DMS153 treated with DMSO at 0.1 percent for 48 hours (cell line): ENCODE measurements around the gene IL10.

Experiments used
- DNase-seq: peaks from one replicate; lab custom pipeline; 2025; ENCODE audit not compliant: unreplicated experiment; lab: John Stamatoyannopoulos, UW

The IL10 gene

GRCh38 chr1:206737729-206738201 lies 34.5 kb downstream of the IL10 start:
- DNase-seq, result no peak

GRCh38 chr1:206736878-206737728 lies 35.2 kb downstream of the IL10 start:
- DNase-seq, result no peak

- DNase-seq, result no peak
Observed at GRCh38 chr1:206735553-206736031, 36.7 kb downstream of the IL10 start.

- DNase-seq, result no peak
Observed at GRCh38 chr1:206734499-206735142, 37.7 kb downstream of the IL10 start.

GRCh38 chr1:206732992-206733391 lies 39.3 kb downstream of the IL10 start:
- no peak for DNase-seq

GRCh38 chr1:206732508-206732907 lies 39.8 kb downstream of the IL10 start:
- DNase-seq, result no peak

GRCh38 chr1:206729507-206729906 lies 42.8 kb downstream of the IL10 start:
- no peak for DNase-seq

GRCh38 chr1:206729050-206729449 lies 43.2 kb downstream of the IL10 start:
- DNase-seq, result no peak

GRCh38 chr1:206728697-206728987 lies 43.7 kb downstream of the IL10 start:
- no peak for DNase-seq

GRCh38 chr1:206727981-206728696 lies 44.2 kb downstream of the IL10 start:
- no peak for DNase-seq

GRCh38 chr1:206725109-206725963 lies 47.0 kb downstream of the IL10 start:
- peak; percentile 26 for DNase-seq

- DNase-seq, result no peak
Observed at GRCh38 chr1:206723805-206724472, 48.4 kb downstream of the IL10 start.

GRCh38 chr1:206723462-206723804 lies 48.9 kb downstream of the IL10 start:
- DNase-seq, result no peak

- no peak for DNase-seq
Observed at GRCh38 chr1:206722751-206723461, 49.4 kb downstream of the IL10 start.

- no peak for DNase-seq
Observed at GRCh38 chr1:206721454-206721853, 50.8 kb downstream of the IL10 start.

- DNase-seq, result no peak
Observed at GRCh38 chr1:206719169-206719839, 53.0 kb downstream of the IL10 start.

- no peak for DNase-seq
Observed at GRCh38 chr1:206717674-206717989, 54.7 kb downstream of the IL10 start.
